GM21528 (cell line): Measurements from ENCODE around the gene MRPS24.
"Not testable (repeated sequence)": the region's sequence is repeated elsewhere in the genome, so short reads cannot be mapped to it uniquely, and the experiment has no call there.

Experiments
- ATAC-seq: cut with Tn5 transposase; IDR thresholded peaks from one replicate; pipeline ENCODE4 v1.9.1; 2021; ENCODE audit warnings: mild to moderate bottlenecking, moderate library complexity; ENCODE audit not compliant: unreplicated experiment, low FRiP score

MRPS24 gene

GRCh38 chr7:43843296-43843695 lies 26.0 kb downstream of the MRPS24 start:
- ATAC-seq: no peak

GRCh38 chr7:43838201-43838658 lies 31.1 kb downstream of the MRPS24 start:
- ATAC-seq: no peak

DNA sequence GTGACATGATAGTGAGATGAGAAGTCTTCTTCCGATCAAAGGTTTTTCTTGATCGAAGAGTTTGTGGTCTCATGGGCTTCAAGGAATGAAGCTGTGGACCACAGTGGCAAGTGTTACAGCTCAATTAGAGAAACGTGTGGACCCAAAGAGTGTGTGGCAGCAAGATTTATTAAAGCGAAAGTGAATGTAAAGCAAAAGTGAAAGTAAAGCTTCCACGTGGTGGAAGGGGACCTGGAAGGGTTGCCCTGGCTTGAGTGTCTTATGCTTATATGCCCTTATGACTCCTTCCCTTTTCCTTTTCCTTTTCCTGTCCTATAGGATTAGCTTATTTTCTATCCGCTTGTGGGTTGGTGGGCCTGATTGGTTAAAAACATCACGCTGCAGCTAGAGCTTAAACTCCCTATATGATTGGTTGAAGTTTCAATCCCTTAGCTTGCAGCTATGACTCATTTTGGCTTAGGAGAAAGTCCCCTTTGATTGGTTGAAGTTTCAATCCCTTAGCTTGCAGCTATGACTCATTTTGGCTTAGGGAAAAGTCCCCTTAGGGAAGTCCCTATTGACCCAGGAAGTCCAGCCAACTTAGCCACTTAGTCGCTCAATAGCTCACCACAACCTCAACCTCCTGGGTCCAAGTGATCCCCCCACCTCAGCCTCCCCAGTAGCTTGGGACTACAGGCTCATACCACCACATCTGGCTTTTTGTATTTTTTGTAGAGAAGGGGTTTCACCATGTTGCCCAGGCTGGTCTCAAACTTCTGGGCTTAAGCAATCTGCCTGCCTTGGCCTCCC lies 34.7 kb downstream of the MRPS24 start:
- no peak for ATAC-seq

DNA sequence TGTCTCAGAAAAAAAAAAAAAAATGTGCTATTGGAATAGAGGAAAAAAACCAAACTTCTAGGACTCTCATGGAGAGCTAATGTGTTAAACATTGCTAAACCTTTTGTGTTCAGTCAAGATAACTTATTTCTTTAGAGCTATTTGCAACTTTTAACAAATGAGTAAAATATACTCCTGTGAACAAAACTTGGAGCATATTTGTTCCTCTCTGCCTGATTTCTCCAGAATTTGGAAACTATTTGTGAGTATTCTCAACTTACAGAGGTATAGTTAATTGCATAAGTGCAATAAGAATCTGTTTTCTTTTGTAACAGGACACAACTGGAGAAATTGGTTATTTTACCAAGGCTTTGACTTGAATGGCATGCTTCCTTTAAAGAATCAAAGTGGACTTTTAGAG lies 38.4 kb downstream of the MRPS24 start:
- not testable (repeated sequence) for ATAC-seq

- no peak for ATAC-seq
These were observed 43.9 kb downstream of the MRPS24 start for GRCh38 chr7:43825391-43825808.

GRCh38 chr7:43824963-43825362 lies 44.4 kb downstream of the MRPS24 start:
- no peak for ATAC-seq

DNA sequence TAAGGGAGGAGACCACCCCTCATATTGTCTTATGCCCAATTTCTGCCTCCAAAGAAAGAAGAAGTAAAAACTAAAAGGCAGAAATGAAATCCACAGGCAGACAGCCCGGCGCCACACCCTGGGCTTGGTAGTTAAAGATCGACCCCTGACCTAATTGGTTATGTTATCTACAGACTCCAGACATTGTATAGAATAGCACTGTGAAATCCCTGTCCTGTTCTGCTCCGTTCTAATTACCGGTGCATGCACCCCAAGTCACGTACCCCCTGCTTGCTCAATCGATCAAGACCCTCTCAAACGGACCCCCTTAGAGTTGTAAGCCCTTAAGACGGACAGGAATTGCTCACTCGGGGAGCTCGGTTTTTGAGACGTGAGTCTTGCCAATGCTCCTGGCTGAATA lies 44.8 kb downstream of the MRPS24 start:
- not testable (repeated sequence) for ATAC-seq

DNA sequence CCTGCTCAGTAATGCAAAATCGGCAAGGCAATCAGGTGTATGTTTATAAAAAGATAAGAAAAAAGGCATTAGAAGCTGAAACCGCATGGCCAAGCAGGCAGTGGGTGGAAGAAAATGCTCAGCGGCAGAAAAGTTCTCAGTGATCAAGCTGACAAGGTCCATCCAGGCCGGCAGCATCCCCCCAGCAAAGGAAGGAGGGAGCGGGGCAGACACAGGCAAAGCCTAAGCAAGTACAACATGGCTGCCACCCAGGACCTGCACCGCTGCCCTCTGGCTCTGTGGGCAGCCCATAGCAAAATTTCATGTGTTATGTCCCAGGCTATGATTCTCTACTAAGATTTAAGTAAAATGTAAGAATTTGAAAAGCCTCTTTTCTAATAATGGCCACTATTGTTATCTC lies 45.4 kb downstream of the MRPS24 start:
- ATAC-seq: no peak

DNA sequence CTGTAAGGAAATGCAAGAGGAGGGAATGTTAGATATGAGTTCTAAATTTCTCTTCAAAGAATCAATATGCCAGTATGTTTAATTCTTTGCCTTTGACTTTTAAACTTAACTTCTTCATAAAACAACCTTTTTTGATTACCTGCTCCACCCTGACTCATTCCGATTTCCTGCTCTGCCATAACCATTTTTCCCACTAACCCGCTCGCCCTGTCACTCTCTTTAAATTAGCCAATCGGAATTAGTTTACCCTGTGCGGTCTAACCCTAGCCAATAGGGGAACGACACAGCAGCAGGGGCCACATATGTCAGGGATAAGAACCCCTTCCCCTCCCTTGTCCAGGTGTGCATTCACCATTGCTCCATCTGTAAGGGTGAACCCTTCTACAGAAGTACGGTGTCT lies 45.9 kb downstream of the MRPS24 start:
- ATAC-seq: not testable (repeated sequence)
